NT2/D1 (cell line): Measurements from ENCODE around the gene SH3BP2.

Experiments
- DNase-seq: peaks from one replicate; pipeline ENCODE4 v3.0.0-alpha.2; 2011; ENCODE audit warnings: low read depth, low spot score
- H3K27me3 ChIP-seq: 2 replicates; pipeline ENCODE4 v1.6.0; 2011; ENCODE audit warnings: mild to moderate bottlenecking; ENCODE audit not compliant: insufficient read length, insufficient read depth
- H3K36me3 ChIP-seq: 2 replicates; pipeline ENCODE4 v1.6.1; 2011; ENCODE audit warnings: mild to moderate bottlenecking, low read length, mixed read lengths; ENCODE audit not compliant: insufficient read depth, insufficient read length
- H3K4me1 ChIP-seq: 2 replicates; pipeline ENCODE4 v1.5.1; 2011; ENCODE audit not compliant: insufficient read depth, insufficient read length
- H3K4me3 ChIP-seq: 2 replicates; pipeline ENCODE4 v1.5.1; 2011; ENCODE audit warnings: low read depth; ENCODE audit not compliant: insufficient read length
- H3K9ac ChIP-seq: 2 replicates; pipeline ENCODE4 v1.6.0; 2011; ENCODE audit warnings: low read depth; ENCODE audit not compliant: insufficient read length
- H3K9me3 ChIP-seq: 2 replicates; pipeline ENCODE4 v1.5.1; 2011; ENCODE audit warnings: mild to moderate bottlenecking, low read length; ENCODE audit not compliant: insufficient read depth
- SUZ12 ChIP-seq: IDR thresholded peaks from 2 replicates; pipeline ENCODE4 v1.6.1; 2011; ENCODE audit not compliant: insufficient read length, insufficient read depth; ENCODE audit errors: extremely low read depth
- YY1 ChIP-seq: IDR thresholded peaks from 2 replicates; pipeline ENCODE4 v1.6.1; 2011; ENCODE audit not compliant: insufficient read length, insufficient read depth
- ZNF274 ChIP-seq: IDR thresholded peaks from 2 replicates; pipeline ENCODE4 v1.6.1; 2011; ENCODE audit warnings: mild to moderate bottlenecking, low read depth, low read length

Gene SH3BP2

GRCh38 chr4:2786152-2786671, 6.7 kb upstream of the SH3BP2 start:
- TF ChIP-seq SUZ12: no peak
- no peak for TF ChIP-seq ZNF274
- TF ChIP-seq YY1: no peak
- Histone ChIP-seq H3K4me1 (peaks cover 24% of the 10 kb centered on the region), H3K9me3 (no peaks in the 10 kb centered on the region), H3K27me3 (peaks cover 5% of the 10 kb centered on the region), H3K36me3 (no peaks in the 10 kb centered on the region), H3K4me3 (no peak overlapping the region), H3K9ac (no peak overlapping the region)
- DNase-seq: no peak

- Histone ChIP-seq H3K4me3 (no peak overlapping the region), H3K27me3 (peaks cover 5% of the 10 kb centered on the region), H3K9me3 (no peaks in the 10 kb centered on the region), H3K4me1 (peaks cover 29% of the 10 kb centered on the region), H3K36me3 (no peaks in the 10 kb centered on the region), H3K9ac (no peak overlapping the region)
- no peak for DNase-seq
- no peak for TF ChIP-seq ZNF274
- no peak for TF ChIP-seq SUZ12
- no peak for TF ChIP-seq YY1
Measured at GRCh38 chr4:2786794-2787229, 6.1 kb upstream of the SH3BP2 start.

DNA sequence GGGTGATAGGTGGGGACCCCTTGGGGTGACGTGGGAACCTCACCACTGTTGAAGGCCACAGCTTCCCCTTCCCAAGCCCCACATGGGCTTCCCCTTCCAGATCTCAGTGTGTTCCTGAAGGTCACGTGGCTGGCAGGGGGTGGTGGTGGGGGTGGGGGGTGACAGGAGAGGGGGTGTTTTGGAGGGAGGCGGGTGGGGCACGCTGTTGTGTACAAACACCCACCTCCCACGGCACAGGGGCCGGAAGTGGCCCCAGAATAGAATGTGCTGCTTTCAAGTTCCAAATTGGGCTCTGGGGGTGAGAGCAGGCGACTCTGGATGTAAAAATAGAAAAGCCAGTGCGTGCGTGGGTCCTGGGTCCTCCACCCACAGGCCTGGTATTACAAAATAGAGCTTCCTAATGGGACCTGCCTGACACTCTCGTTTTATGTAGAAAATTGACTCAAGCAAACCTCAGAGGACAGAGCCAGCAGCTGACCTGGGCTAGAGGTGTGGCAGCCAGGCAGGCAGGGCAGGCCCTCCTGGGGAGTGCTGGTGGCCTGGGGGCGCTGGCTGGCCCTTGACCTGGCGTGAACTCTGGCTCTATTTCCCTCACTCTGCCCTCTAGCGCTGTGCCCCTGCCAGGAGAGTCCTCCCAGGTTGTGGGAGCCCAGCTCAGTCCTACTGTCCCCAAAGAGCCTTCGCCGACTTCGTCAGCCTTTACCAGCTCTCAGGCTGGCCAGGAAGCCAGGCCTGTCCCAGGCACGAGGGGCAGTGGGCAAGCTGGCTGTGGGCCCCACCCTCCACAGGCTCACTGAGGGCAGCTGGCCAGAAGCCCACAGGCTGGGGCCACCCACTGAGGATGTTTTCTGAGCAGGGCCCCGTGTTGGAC, 5.4 kb upstream of the SH3BP2 start:
- no peak for DNase-seq
- Histone ChIP-seq H3K9ac (no peak overlapping the region), H3K36me3 (no peaks in the 10 kb centered on the region), H3K9me3 (no peaks in the 10 kb centered on the region), H3K4me1 (peaks cover 29% of the 10 kb centered on the region), H3K27me3 (peaks cover 9% of the 10 kb centered on the region), H3K4me3 (no peak overlapping the region)
- no peak for TF ChIP-seq SUZ12
- no peak for TF ChIP-seq ZNF274
- TF ChIP-seq YY1: no peak

GRCh38 chr4:2788101-2788500, 4.8 kb upstream of the SH3BP2 start:
- Histone ChIP-seq H3K4me1 (peaks cover 31% of the 10 kb centered on the region), H3K27me3 (peaks cover 11% of the 10 kb centered on the region), H3K9ac (no peak overlapping the region), H3K4me3 (no peak overlapping the region), H3K9me3 (no peaks in the 10 kb centered on the region), H3K36me3 (no peaks in the 10 kb centered on the region)
- TF ChIP-seq YY1 (no peak), SUZ12 (no peak), ZNF274 (no peak)
- no peak for DNase-seq

GRCh38 chr4:2788532-2789103, 4.3 kb upstream of the SH3BP2 start:
- DNase-seq: no peak
- H3K9ac ChIP-seq: no peak overlapping the region
- H3K4me1 ChIP-seq: peaks cover 32% of the 10 kb centered on the region
- TF ChIP-seq SUZ12 (no peak), ZNF274 (no peak), YY1 (no peak)
- H3K36me3 ChIP-seq: no peaks in the 10 kb centered on the region
- no peaks in the 10 kb centered on the region for H3K9me3 ChIP-seq
- H3K4me3 ChIP-seq: no peak overlapping the region
- peaks cover 16% of the 10 kb centered on the region for H3K27me3 ChIP-seq

- H3K27me3 ChIP-seq: peaks cover 24% of the 10 kb centered on the region
- H3K4me1 ChIP-seq: peaks cover 40% of the 10 kb centered on the region
- DNase-seq: no peak
- no peak overlapping the region for H3K9ac ChIP-seq
- TF ChIP-seq ZNF274: no peak
- no peak for TF ChIP-seq YY1
- no peak for TF ChIP-seq SUZ12
- no peaks in the 10 kb centered on the region for H3K36me3 ChIP-seq
- H3K9me3 ChIP-seq: no peaks in the 10 kb centered on the region
- no peak overlapping the region for H3K4me3 ChIP-seq
Measured at GRCh38 chr4:2789351-2789750, 3.5 kb upstream of the SH3BP2 start.
